K562 (cell line): ENCODE data around the gene SLC44A1. TPM values are rescaled to one million over a fixed set of nuclear protein-coding genes. Genes with fewer than 3 reads are reported as not detected.

Experiments used
- ATAC-seq: fragments of 200-7000 bp; cut with Tn5 transposase; 3 replicates; pipeline ENCODE4 v1.9.1; 2020; ENCODE audit warnings: moderate library complexity
- BruUV-seq: library from RNA; stranded (reverse); fragments of 400-500 nt; replicated peaks from 2 replicates; lab custom pipeline; 2021; lab: Mats Ljungman, UMichigan
- CTCF ChIA-PET: fragments of 300-600 bp; formaldehyde crosslinking; extraction: SDS; loops from one replicate; lab custom pipeline; 2021; ENCODE audit warnings: low intra/inter-chr PET ratio; lab: Yijun Ruan, JAX
- POLR2A ChIA-PET: fragments of 300-600, 350-650 bp; sonication (Branson Sonifier 250); formaldehyde crosslinking; extraction: SDS; loops from one replicate; lab custom pipeline; 2021; ENCODE audit warnings: antibody characterized with exemption, inconsistent platforms; lab: Yijun Ruan, JAX
- DNase-seq, 4 experiments: peaks; one replicate each; pipeline versions ENCODE4 v3.0.0 to v3.0.0-alpha.2; 2011 to 2018; ENCODE audit warnings: low spot score in 3 of 4, mixed read lengths in 3 of 4; ENCODE audit errors: extremely low read depth in 1 of 4
- FAIRE-seq: peaks from 2 replicates; lab custom pipeline; 2011; peaks lifted over from hg19 to GRCh38; lab: Jason Lieb, UNC
- H2AFZ ChIP-seq: 2 replicates; pipeline ENCODE4 v1.6.0; 2011; ENCODE audit warnings: low read depth, low read length, control low read depth, inconsistent platforms
- H3K27ac ChIP-seq: fragments of 200-600 bp; 3 replicates; pipeline ENCODE4 v1.8.0; 2011; ENCODE audit warnings: low read depth, mild to moderate bottlenecking, control low read depth, inconsistent platforms, low read length, moderate library complexity, mixed read lengths; ENCODE audit errors: extremely low read depth
- H3K27me3 ChIP-seq, 2 experiments: fragments of 300-600 bp in 1 of 2; 2 replicates in 1 of 2; 3 replicates in 1 of 2; pipeline versions ENCODE4 v1.6.0 to v1.8.0; 2011; ENCODE audit warnings: inconsistent platforms in 2 of 2, low read length in 2 of 2, mild to moderate bottlenecking in 1 of 2, mixed read lengths in 1 of 2, moderate library complexity in 1 of 2; ENCODE audit not compliant: control insufficient read depth in 2 of 2, insufficient read depth in 2 of 2
- H3K36me3 ChIP-seq: fragments of 300-600 bp; 3 replicates; pipeline ENCODE4 v1.8.0; 2011; ENCODE audit warnings: mild to moderate bottlenecking, low read length, inconsistent platforms; ENCODE audit not compliant: control insufficient read depth, insufficient read depth
- H3K4me1 ChIP-seq, 2 experiments: fragments of 200-600 bp in 1 of 2; replicated peaks in 1 of 2; 2 replicates in 1 of 2; 3 replicates in 1 of 2; pipeline versions ENCODE4 v1.5.1 to v1.8.0; 2011; ENCODE audit warnings: inconsistent platforms in 2 of 2, low read length in 2 of 2, mild to moderate bottlenecking in 1 of 2, mixed read lengths in 1 of 2, moderate library complexity in 1 of 2; ENCODE audit not compliant: control insufficient read depth in 2 of 2, insufficient read depth in 2 of 2
- H3K4me2 ChIP-seq: 2 replicates; pipeline ENCODE4 v1.6.1; 2011; ENCODE audit warnings: low read length, control low read depth, inconsistent platforms, mixed read lengths; ENCODE audit not compliant: insufficient read depth
- H3K4me3 ChIP-seq: fragments of 200-600 bp; sonication (generic), shearing (Covaris generic); 2 replicates; pipeline ENCODE4 v1.5.1; 2016; ENCODE audit warnings: control low read depth, inconsistent platforms
- H3K79me2 ChIP-seq: fragments of 200-600 bp; 3 replicates; pipeline ENCODE4 v1.8.0; 2011; ENCODE audit warnings: low read length, inconsistent platforms; ENCODE audit not compliant: control insufficient read depth, insufficient read depth
- H3K9ac ChIP-seq, 2 experiments: 2 replicates each; pipeline versions ENCODE4 v1.6.0 to v1.6.1; 2011; ENCODE audit warnings: low read depth in 2 of 2, low read length in 2 of 2, control low read depth in 1 of 2, inconsistent platforms in 1 of 2, mild to moderate bottlenecking in 1 of 2, mixed read lengths in 1 of 2; ENCODE audit not compliant: insufficient read depth in 1 of 2
- H3K9me1 ChIP-seq: one replicate; pipeline ENCODE4 v1.6.0; 2011; ENCODE audit warnings: inconsistent platforms, mild to moderate bottlenecking, low read length, moderate library complexity; ENCODE audit not compliant: control insufficient read depth, insufficient read depth
- H3K9me3 ChIP-seq: replicated peaks from 2 replicates; pipeline ENCODE4 v1.5.1; 2011; ENCODE audit warnings: low read depth, low read length, inconsistent platforms; ENCODE audit not compliant: control insufficient read depth, insufficient read depth
- H4K20me1 ChIP-seq: replicated peaks from 2 replicates; pipeline ENCODE4 v1.6.1; 2011; ENCODE audit warnings: low read length, inconsistent platforms, mixed read lengths; ENCODE audit not compliant: control insufficient read depth, insufficient read depth
- BRD4 ChIP-seq: fragments of 200-600 bp; sonication (generic); IDR thresholded peaks from 2 replicates; pipeline ENCODE4 v1.6.1; 2017; ENCODE audit warnings: inconsistent platforms
- CBFA2T3 ChIP-seq: fragments of 450-650 bp; IDR thresholded peaks from 2 replicates; pipeline ENCODE4 v1.6.1; 2017
- JUN ChIP-seq, 2 experiments: sonication (generic) in 1 of 2; formaldehyde crosslinking in 1 of 2; IDR thresholded peaks; 2 replicates each; pipeline versions ENCODE4 v1.6.1 to v1.8.0; 2012 to 2022; ENCODE audit warnings: borderline replicate concordance in 2 of 2, mild to moderate bottlenecking in 2 of 2, improper control_type of control experiment in 1 of 2, low read depth in 1 of 2, low read length in 1 of 2, missing genetic modification reagents in 1 of 2
- NFE2 ChIP-seq: IDR thresholded peaks from 2 replicates; pipeline ENCODE4 v1.6.1; 2014; ENCODE audit warnings: antibody characterized with exemption, low read depth
- RBBP5 ChIP-seq: fragments of 200-600 bp; sonication (generic); IDR thresholded peaks from 2 replicates; pipeline ENCODE4 v1.6.1; 2012; ENCODE audit warnings: borderline replicate concordance, mild to moderate bottlenecking, low read length, control low read depth, inconsistent platforms; ENCODE audit not compliant: insufficient read depth, poor library complexity, severe bottlenecking
- SIN3B ChIP-seq: fragments of 450-650 bp; IDR thresholded peaks from 2 replicates; pipeline ENCODE4 v1.6.1; 2017; ENCODE audit warnings: low read depth, mild to moderate bottlenecking, moderate library complexity
- SMARCA4 ChIP-seq: fragments of 450-650 bp; IDR thresholded peaks from 2 replicates; pipeline ENCODE4 v1.6.1; 2016
- TOE1 ChIP-seq, 2 experiments: fragments of 450-650 bp in 1 of 2; sonication (generic) in 1 of 2; formaldehyde crosslinking in 1 of 2; IDR thresholded peaks; 2 replicates each; pipeline versions ENCODE4 v1.7.1 to v1.8.0; 2016 to 2022; ENCODE audit warnings: borderline replicate concordance in 2 of 2, mild to moderate bottlenecking in 2 of 2, antibody characterized with exemption in 1 of 2, inconsistent platforms in 1 of 2, low read depth in 1 of 2, missing genetic modification reagents in 1 of 2, moderate library complexity in 1 of 2
- XRCC3 ChIP-seq: fragments of 450-650 bp; IDR thresholded peaks from 2 replicates; pipeline ENCODE4 v1.6.1; 2017; ENCODE audit warnings: mild to moderate bottlenecking, moderate library complexity
- ZBED1 ChIP-seq: IDR thresholded peaks from 2 replicates; pipeline ENCODE4 v1.6.1; 2014
- ZNF140 ChIP-seq: fragments of 250-450 bp; sonication (Bioruptor Pico); IDR thresholded peaks from 2 replicates; pipeline ENCODE4 v1.8.0; 2021; ENCODE audit warnings: moderate library complexity, mild to moderate bottlenecking, inconsistent platforms
- ZNF583 ChIP-seq: fragments of 250-450 bp; sonication (Bioruptor Pico); IDR thresholded peaks from 2 replicates; pipeline ENCODE4 v1.4.0; 2020
- ZNF699 ChIP-seq: fragments of 250-450 bp; sonication (Bioruptor Pico); IDR thresholded peaks from 2 replicates; pipeline ENCODE4 v1.8.0; 2021; ENCODE audit warnings: mild to moderate bottlenecking, moderate library complexity; ENCODE audit not compliant: insufficient replicate concordance
- WGBS: fragments of 100-300 bp; shearing (Covaris generic); methylation state at CpG from one replicate; pipeline ENCODE4 v1.1.6; 2016; ENCODE audit warnings: low coverage, mixed read lengths; ENCODE audit not compliant: insufficient coverage; ENCODE audit errors: missing lambda C conversion rate; 5-methylcytosine and 5-hydroxymethylcytosine counted together
- in situ Hi-C: fragments of 300-500 bp; cut with MboI; formaldehyde crosslinking; loops from 4 replicates; pipeline ENCODE4 v1.15.0; 2018; ENCODE audit warnings: inconsistent platforms, mixed read lengths
- intact Hi-C: fragments of 100-400 bp; cut with micrococcal nuclease; formaldehyde crosslinking; loops from 2 replicates; pipeline ENCODE4 v1.14.2; 2022
- polyA plus RNA-seq, 8 experiments: library from polyadenylated mRNA; depleted of rRNA in 4 of 8; stranded (reverse) in 5 of 8; unstranded in 3 of 8; fragments of >200 nt; fragmentation: Nextera tagmentation in 2 of 8; fragmentation: Illumina TruSeq in 1 of 8; extraction: Ambion mirVana in 2 of 8; extraction: Trizol in 1 of 8; gene quantifications; 2 replicates each; pipeline versions ENCODE4 v1.2.1 to v1.2.3, GENCODE V29; 2011 to 2014; ENCODE audit warnings: inconsistent platforms in 1 of 8, missing spikeins in 1 of 8
- total RNA-seq, 7 experiments: library from RNA; depleted of rRNA in 6 of 7; stranded (reverse); fragments of >200 nt in 6 of 7; fragmentation: Illumina TruSeq in 2 of 7; extraction: Trizol in 2 of 7; gene quantifications; 2 replicates each; pipeline versions ENCODE4 v1.2.1 to v1.2.3, GENCODE V29; 2011 to 2021; ENCODE audit warnings: low replicate concordance in 1 of 7
- TF ChIP-seq, protein P1 (sequence below): fragments of 250-450 bp; sonication (Bioruptor Pico); IDR thresholded peaks from 2 replicates; pipeline ENCODE4 v1.4.0; 2020; ENCODE audit warnings: borderline replicate concordance
- TF ChIP-seq, protein P2 (sequence below): fragments of 450-650 bp; formaldehyde crosslinking; IDR thresholded peaks from 2 replicates; pipeline ENCODE4 v1.4.0; 2022; ENCODE audit warnings: mild to moderate bottlenecking, moderate library complexity
- TF ChIP-seq, protein P3 (sequence below): sonication (generic); formaldehyde crosslinking; IDR thresholded peaks from 2 replicates; pipeline ENCODE4 v1.8.1; 2023; ENCODE audit warnings: mild to moderate bottlenecking, missing genetic modification reagents
- TF ChIP-seq, protein P4 (sequence below), 2 experiments: fragments of 450-650 bp; conservative IDR thresholded peaks; 2 replicates each; pipeline ENCODE4 v1.6.1; 2017; ENCODE audit warnings: mild to moderate bottlenecking in 2 of 2, moderate library complexity in 2 of 2

The SLC44A1 gene
- total and polyA plus RNA-seq, 9 of the 15 experiments (the other 6 are each of a cell fraction or from before 2014, with no cell fraction given): 0.11 to 0.59 (median 0.30) TPM

DNA sequence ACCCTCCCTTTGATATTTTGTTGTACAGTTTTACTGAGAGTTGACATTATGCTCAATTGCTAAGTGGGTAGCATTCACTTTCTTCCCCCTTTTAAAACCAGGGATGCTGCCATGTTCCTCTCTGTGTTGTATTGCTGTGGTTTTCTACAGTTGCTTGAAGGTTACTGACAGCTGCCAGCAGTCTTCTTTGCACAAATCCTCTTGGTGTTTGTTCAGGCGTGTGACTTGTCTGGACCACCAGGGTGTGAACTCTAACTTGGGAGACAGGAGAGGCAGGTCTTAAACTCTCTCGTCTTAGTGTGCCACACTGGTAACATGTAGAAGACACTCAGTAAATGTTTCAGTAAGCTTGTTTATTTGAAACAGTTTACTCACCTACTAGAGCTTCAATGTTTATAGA lies 25.1 kb downstream of the SLC44A1 start:
- POLR2A ChIA-PET: no interaction called here
- ATAC-seq (no peak), DNase-seq (no peak), FAIRE-seq (no peak)
- H3K27me3 ChIP-seq: 0 out of 5 replicates have a peak, but pooled peaks cover 0 to 2% of the 10 kb centered on the region in 2 experiments
- no peaks in the 10 kb centered on the region for H3K79me2 ChIP-seq
- no peak overlapping the region for H3K4me3 ChIP-seq
- H3K9me3 ChIP-seq: no peaks in the 10 kb centered on the region
- intact Hi-C loops (no loop called here), in situ Hi-C loops (no loop called here)
- H3K36me3 ChIP-seq: no peaks in the 10 kb centered on the region
- 3% methylated on average over 2 of the region's 2 CpGs for WGBS
- H3K27ac ChIP-seq: no peak overlapping the region
- no peak overlapping the region for H3K4me2 ChIP-seq
- H4K20me1 ChIP-seq: no peaks in the 10 kb centered on the region
- no peaks in the 10 kb centered on the region for H3K9me1 ChIP-seq
- TF ChIP-seq CBFA2T3 (no peak), ZBED1 (no peak), XRCC3 (no peak), NFE2 (no peak), BRD4 (no peak), ZNF699 (CRISPR knock-in tag) (no peak), ZNF583 (CRISPR knock-in tag) (no peak), RBBP5 (no peak), ZNF140 (CRISPR knock-in tag) (no peak), SIN3B (no peak), SMARCA4 (no peak), TOE1 (IDR thresholded peaks at IDR 0.05; ENCODE audit: borderline replicate concordance) (no peak), TOE1 (CRISPR knock-in tag; IDR thresholded peaks at IDR 0.05; ENCODE audit: borderline replicate concordance, low read depth) (no peak), JUN (IDR thresholded peaks at IDR 0.05; ENCODE audit: borderline replicate concordance, low read depth, low read length) (no peak), JUN (CRISPR knock-in tag; IDR thresholded peaks at IDR 0.05; ENCODE audit: borderline replicate concordance) (no peak)
- TF ChIP-seq, protein P1, sequence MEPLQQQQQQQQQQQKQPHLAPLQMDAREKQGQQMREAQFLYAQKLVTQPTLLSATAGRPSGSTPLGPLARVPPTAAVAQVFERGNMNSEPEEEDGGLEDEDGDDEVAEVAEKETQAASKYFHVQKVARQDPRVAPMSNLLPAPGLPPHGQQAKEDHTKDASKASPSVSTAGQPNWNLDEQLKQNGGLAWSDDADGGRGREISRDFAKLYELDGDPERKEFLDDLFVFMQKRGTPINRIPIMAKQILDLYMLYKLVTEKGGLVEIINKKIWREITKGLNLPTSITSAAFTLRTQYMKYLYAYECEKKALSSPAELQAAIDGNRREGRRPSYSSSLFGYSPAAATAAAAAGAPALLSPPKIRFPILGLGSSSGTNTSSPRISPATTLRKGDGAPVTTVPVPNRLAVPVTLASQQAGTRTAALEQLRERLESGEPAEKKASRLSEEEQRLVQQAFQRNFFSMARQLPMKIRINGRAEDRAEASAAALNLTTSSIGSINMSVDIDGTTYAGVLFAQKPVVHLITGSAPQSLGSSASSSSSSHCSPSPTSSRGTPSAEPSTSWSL (CRISPR knock-in tag): no peak
- TF ChIP-seq, protein P2, sequence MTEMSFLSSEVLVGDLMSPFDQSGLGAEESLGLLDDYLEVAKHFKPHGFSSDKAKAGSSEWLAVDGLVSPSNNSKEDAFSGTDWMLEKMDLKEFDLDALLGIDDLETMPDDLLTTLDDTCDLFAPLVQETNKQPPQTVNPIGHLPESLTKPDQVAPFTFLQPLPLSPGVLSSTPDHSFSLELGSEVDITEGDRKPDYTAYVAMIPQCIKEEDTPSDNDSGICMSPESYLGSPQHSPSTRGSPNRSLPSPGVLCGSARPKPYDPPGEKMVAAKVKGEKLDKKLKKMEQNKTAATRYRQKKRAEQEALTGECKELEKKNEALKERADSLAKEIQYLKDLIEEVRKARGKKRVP: no peak
- TF ChIP-seq, protein P3, sequence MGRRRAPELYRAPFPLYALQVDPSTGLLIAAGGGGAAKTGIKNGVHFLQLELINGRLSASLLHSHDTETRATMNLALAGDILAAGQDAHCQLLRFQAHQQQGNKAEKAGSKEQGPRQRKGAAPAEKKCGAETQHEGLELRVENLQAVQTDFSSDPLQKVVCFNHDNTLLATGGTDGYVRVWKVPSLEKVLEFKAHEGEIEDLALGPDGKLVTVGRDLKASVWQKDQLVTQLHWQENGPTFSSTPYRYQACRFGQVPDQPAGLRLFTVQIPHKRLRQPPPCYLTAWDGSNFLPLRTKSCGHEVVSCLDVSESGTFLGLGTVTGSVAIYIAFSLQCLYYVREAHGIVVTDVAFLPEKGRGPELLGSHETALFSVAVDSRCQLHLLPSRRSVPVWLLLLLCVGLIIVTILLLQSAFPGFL: no peak
- TF ChIP-seq, protein P4, sequence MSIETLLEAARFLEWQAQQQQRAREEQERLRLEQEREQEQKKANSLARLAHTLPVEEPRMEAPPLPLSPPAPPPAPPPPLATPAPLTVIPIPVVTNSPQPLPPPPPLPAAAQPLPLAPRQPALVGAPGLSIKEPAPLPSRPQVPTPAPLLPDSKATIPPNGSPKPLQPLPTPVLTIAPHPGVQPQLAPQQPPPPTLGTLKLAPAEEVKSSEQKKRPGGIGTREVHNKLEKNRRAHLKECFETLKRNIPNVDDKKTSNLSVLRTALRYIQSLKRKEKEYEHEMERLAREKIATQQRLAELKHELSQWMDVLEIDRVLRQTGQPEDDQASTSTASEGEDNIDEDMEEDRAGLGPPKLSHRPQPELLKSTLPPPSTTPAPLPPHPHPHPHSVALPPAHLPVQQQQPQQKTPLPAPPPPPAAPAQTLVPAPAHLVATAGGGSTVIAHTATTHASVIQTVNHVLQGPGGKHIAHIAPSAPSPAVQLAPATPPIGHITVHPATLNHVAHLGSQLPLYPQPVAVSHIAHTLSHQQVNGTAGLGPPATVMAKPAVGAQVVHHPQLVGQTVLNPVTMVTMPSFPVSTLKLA (conservative IDR thresholded peaks at IDR 0.05): no peak
- no peak overlapping the region for H3K9ac ChIP-seq
- CTCF ChIA-PET: no interaction called here
- BruUV-seq: no TSS peak
- no peaks in the 10 kb centered on the region for H3K4me1 ChIP-seq
- H2AFZ ChIP-seq: no peak overlapping the region
